ENCODE data around the gene PTPRG. TPM values are rescaled to one million over a fixed set of nuclear protein-coding genes. Genes with fewer than 3 reads are reported as not detected.

PTPRG gene
- total and polyA plus RNA-seq, 2 experiments from 2014 or later: 24.4 to 131 TPM

DNA sequence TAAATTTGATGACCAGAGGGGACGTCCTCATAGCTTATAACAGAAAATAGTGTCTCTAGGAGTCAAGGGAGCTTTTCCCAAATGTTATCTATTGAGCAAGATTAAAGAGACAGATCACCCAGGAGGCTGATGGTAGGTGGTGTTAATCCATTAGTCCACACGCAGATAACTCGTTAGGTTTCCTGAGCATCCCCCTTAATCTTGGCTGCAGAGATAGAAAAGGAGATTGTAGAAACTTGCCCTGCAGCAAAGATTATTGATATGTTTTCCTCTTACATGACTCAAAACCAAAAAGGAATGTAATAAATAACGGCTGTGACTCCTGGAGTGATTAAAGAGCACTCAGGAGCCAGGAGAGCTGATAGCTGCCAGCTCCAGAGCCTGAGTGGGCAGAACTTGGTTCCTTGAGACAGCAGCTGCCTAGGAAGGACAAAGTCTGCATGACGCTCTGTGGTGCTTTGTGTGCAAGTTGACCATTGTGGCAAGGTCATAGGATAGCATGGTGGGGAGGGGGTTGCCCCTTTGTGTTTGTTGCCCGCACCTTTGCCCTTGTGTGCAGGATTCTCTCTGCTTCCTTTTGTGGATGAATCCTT is 234.8 kb downstream of the PTPRG start:
- H3K4me3 ChIP-seq: no peak overlapping the region
- H3K9me2 ChIP-seq (ENCODE audit: insufficient read depth): no peaks in the 10 kb centered on the region
- no peaks in the 10 kb centered on the region for H3K36me3 ChIP-seq (ENCODE audit: insufficient read depth)
- Mint-ChIP-seq H3K27me3 (ENCODE audit: insufficient read depth, low read depth, poor library complexity) (peaks cover 2% of the 10 kb centered on the region), H3K4me1 (peaks cover 44% of the 10 kb centered on the region), H3K4me3 (no peak overlapping the region), H3K9me3 (no peaks in the 10 kb centered on the region), H3K27ac (peak overlapping the region; percentile 9; the same call in 1 of the 2 replicates), H3K36me3 (ENCODE audit: low read depth) (peaks cover 3% of the 10 kb centered on the region; the same call in 1 of the 3 replicates)
- no peak overlapping the region for H2AFZ ChIP-seq
- peaks cover 25% of the 10 kb centered on the region for H3K4me1 ChIP-seq (ENCODE audit: insufficient read depth)
- no peak overlapping the region; the same call in 1 of the 2 replicates for H3K27ac ChIP-seq (ENCODE audit: low read depth)
- no peaks in the 10 kb centered on the region for H3F3A ChIP-seq (replicated peaks; ENCODE audit: low read depth)
- H4K20me1 ChIP-seq (replicated peaks; ENCODE audit: insufficient read depth): peaks cover 24% of the 10 kb centered on the region; the same call in 1 of the 2 replicates
- peaks cover 99% of the 10 kb centered on the region for H3K79me2 ChIP-seq (replicated peaks; ENCODE audit: insufficient read depth)
- TF ChIP-seq JUNB (IDR thresholded peaks at IDR 0.05; ENCODE audit: unreplicated experiment) (no peak), EZH2 (IDR thresholded peaks at IDR 0.05; ENCODE audit: low read depth, unreplicated experiment) (no peak), ZNF114 (CRISPR knock-in tag; IDR thresholded peaks at IDR 0.05) (no peak), REST (IDR thresholded peaks at IDR 0.05; ENCODE audit: unreplicated experiment) (no peak), ZNF331 (CRISPR knock-in tag; IDR thresholded peaks at IDR 0.05; ENCODE audit: low read depth) (no peak), ZNF462 (CRISPR knock-in tag; IDR thresholded peaks at IDR 0.05) (no peak), ETS1 (IDR thresholded peaks at IDR 0.05) (no peak), STAT1 (IDR thresholded peaks at IDR 0.05; ENCODE audit: unreplicated experiment) (no peak), EZH2phosphoT487 (IDR thresholded peaks at IDR 0.05; ENCODE audit: unreplicated experiment) (no peak), POLR2AphosphoS5 (IDR thresholded peaks at IDR 0.05; ENCODE audit: low read depth) (no peak), CREB1 (CRISPR knock-in tag; IDR thresholded peaks at IDR 0.05; ENCODE audit: low read depth) (no peak), NANOG (IDR thresholded peaks at IDR 0.05; ENCODE audit: borderline replicate concordance) (no peak)
- TF ChIP-seq, protein P1, sequence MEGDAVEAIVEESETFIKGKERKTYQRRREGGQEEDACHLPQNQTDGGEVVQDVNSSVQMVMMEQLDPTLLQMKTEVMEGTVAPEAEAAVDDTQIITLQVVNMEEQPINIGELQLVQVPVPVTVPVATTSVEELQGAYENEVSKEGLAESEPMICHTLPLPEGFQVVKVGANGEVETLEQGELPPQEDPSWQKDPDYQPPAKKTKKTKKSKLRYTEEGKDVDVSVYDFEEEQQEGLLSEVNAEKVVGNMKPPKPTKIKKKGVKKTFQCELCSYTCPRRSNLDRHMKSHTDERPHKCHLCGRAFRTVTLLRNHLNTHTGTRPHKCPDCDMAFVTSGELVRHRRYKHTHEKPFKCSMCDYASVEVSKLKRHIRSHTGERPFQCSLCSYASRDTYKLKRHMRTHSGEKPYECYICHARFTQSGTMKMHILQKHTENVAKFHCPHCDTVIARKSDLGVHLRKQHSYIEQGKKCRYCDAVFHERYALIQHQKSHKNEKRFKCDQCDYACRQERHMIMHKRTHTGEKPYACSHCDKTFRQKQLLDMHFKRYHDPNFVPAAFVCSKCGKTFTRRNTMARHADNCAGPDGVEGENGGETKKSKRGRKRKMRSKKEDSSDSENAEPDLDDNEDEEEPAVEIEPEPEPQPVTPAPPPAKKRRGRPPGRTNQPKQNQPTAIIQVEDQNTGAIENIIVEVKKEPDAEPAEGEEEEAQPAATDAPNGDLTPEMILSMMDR (conservative IDR thresholded peaks at IDR 0.05; ENCODE audit: low read depth in 2 of 2): no peak
- DNase-seq (ENCODE audit: low spot score): no peak
- no peak overlapping the region for H3K4me2 ChIP-seq
- H3K27me3 ChIP-seq (ENCODE audit: insufficient read depth): no peaks in the 10 kb centered on the region
- peak; percentile 56 for ATAC-seq

All from GM23338 (cell line).